Heart right ventricle (tissue), 16 donors: Measurements from ENCODE around the gene CUBN. TPM values are rescaled to one million over a fixed set of nuclear protein-coding genes. Genes with fewer than 3 reads are reported as not detected.

Source experiments
- ATAC-seq, 8 donors: fragments of 200-7000 bp; cut with Tn5 transposase; one replicate each; pipeline ENCODE4 v1.9.1; 2020; ENCODE audit warnings: mild to moderate bottlenecking in 8 of 8, moderate library complexity in 8 of 8, moderate number of reproducible peaks in 1 of 8
- DNase-seq, 2 donors: peaks; one replicate each; pipeline ENCODE4 v3.0.0-alpha.2; 2020
- H3K27ac ChIP-seq, 10 donors: fragments of 200-600 bp; sonication (generic) in 2 of 10; one replicate each; pipeline versions ENCODE4 v1.5.0 to v1.8.0; 2020 to 2022; ENCODE audit warnings: mild to moderate bottlenecking in 3 of 10
- H3K27me3 ChIP-seq, 7 donors: fragments of 200-600 bp; one replicate each; pipeline ENCODE4 v1.8.0; 2021 to 2022; ENCODE audit warnings: mild to moderate bottlenecking in 2 of 7
- H3K36me3 ChIP-seq, 9 donors: fragments of 200-600 bp; sonication (generic) in 1 of 9; one replicate each; pipeline versions ENCODE4 v1.5.0 to v1.8.0; 2020 to 2022; ENCODE audit warnings: mild to moderate bottlenecking in 2 of 9
- H3K4me1 ChIP-seq, 9 donors: fragments of 200-600 bp; sonication (generic) in 1 of 9; one replicate each; pipeline versions ENCODE4 v1.5.0 to v1.8.0; 2020 to 2022; ENCODE audit warnings: mild to moderate bottlenecking in 4 of 9
- H3K4me3 ChIP-seq, 10 donors: fragments of 200-600 bp; sonication (generic) in 2 of 10; one replicate each; pipeline versions ENCODE4 v1.5.0 to v1.8.0; 2020 to 2022; ENCODE audit warnings: mild to moderate bottlenecking in 7 of 10, moderate library complexity in 2 of 10
- H3K9me3 ChIP-seq, 11 donors: fragments of 200-600 bp in 10 of 11; sonication (generic) in 2 of 11; one replicate each; pipeline versions ENCODE4 v1.5.0 to v1.8.0; 2013 to 2022; ENCODE audit warnings: mild to moderate bottlenecking in 2 of 11, control low read depth in 1 of 11, moderate library complexity in 1 of 11
- WGBS, 2 donors: extraction: QIAGEN DNeasy Blood & Tissue Kit; methylation state at CpG; one replicate each; pipeline ENCODE4 v1.1.7; 2013; ENCODE audit warnings: inconsistent platforms in 1 of 2; 5-methylcytosine and 5-hydroxymethylcytosine counted together
- intact Hi-C, 10 donors: fragments of 100-400 bp; cut with DNase I; formaldehyde crosslinking; loops; one replicate each; pipeline versions ENCODE4 v1.11.1 to v1.14.2; 2022
- polyA plus RNA-seq, 2 donors: library from polyadenylated mRNA; stranded (reverse); fragments of 200-250 nt; gene quantifications; one replicate each; pipeline ENCODE4 v1.2.3, GENCODE V29; 2013
- total RNA-seq, 10 donors: library from RNA; stranded (reverse); fragmentation: NEBNext Ultra II Directional in 3 of 10; extraction: Animal tissue kit (Norgen Biotek cat#: 25700) in 3 of 10; gene quantifications; one replicate each; pipeline versions ENCODE4 v1.2.1 to v1.2.4, GENCODE V29; 2021 to 2023
- TF ChIP-seq, protein P1 (sequence below), 9 donors: fragments of 200-600 bp; sonication (generic) in 2 of 9; IDR thresholded peaks; one replicate each; pipeline versions ENCODE4 v1.5.0 to v1.8.0; 2021 to 2022; ENCODE audit warnings: antibody characterized with exemption in 9 of 9, mild to moderate bottlenecking in 5 of 9, moderate library complexity in 1 of 9
- donor health status: Arrhythmogenic right ventricular cardiomyopathy.
- donor health status: ischemic (EF 13 %, LVEDD 7.1; RV severe dilation, severe dysfunction).
- donor health status: healthy with polysubstance abuse.
- donor health status: DM: no; HTN: yes; CAD: no.
- donor health status: DM: no; HTN: no; CAD: no.
- donor health status: ischemic (EF 25% LVEDD 6.9; RV normal size, moderate dysfunction).
- donor health status: ischemic (EF 25% LVEDD 5.7; RV mildly dilated, moderate dysfunction).
- donor health status: healthy.
- donor health status: DM: yes; HTN: yes; CAD: no.
- donor health status: Ischemic cardiomyopathy.
- donor health status: ischemic (EF 35%, LVEDD 5.7; RV mildly dilated, moderate dysfunction).
- donor health status: nonischemic (EF 11% LVEDD 7.7; RV severe dilation, severe dysfunction).
- donor health status: DM: yes; HTN: yes; CAD: no.
- donor health status: PGD.
- donor health status: ischemic (EF 29% LVEDD 5.4; RV normal size, mild dysfunction).
- donor health status: nonischemic (EF 23%, LVEDD 6.1; RV moderate dilation, normal function).

Gene CUBN
- total and polyA plus RNA-seq, 12 donors = 0.13 to 1.2 (median 0.42) TPM

- Histone ChIP-seq H3K36me3 (no peaks in the 10 kb centered on the region), H3K4me3 (no peak overlapping the region), H3K9me3 (peaks cover 0 to 14% (median 0%) of the 10 kb centered on the region in 11 donors), H3K27me3 (no peaks in the 10 kb centered on the region), H3K27ac (no peak overlapping the region), H3K4me1 (no peaks in the 10 kb centered on the region)
- DNase-seq (no peak), ATAC-seq (no peak)
- 87 to 89% methylated on average over 3 of the region's 3 CpGs for WGBS, 2 donors
- intact Hi-C loops = no loop called here
- TF ChIP-seq, protein P1, sequence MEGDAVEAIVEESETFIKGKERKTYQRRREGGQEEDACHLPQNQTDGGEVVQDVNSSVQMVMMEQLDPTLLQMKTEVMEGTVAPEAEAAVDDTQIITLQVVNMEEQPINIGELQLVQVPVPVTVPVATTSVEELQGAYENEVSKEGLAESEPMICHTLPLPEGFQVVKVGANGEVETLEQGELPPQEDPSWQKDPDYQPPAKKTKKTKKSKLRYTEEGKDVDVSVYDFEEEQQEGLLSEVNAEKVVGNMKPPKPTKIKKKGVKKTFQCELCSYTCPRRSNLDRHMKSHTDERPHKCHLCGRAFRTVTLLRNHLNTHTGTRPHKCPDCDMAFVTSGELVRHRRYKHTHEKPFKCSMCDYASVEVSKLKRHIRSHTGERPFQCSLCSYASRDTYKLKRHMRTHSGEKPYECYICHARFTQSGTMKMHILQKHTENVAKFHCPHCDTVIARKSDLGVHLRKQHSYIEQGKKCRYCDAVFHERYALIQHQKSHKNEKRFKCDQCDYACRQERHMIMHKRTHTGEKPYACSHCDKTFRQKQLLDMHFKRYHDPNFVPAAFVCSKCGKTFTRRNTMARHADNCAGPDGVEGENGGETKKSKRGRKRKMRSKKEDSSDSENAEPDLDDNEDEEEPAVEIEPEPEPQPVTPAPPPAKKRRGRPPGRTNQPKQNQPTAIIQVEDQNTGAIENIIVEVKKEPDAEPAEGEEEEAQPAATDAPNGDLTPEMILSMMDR (IDR thresholded peaks at IDR 0.05) = no peak
These were observed 81.7 kb downstream of the CUBN start for GRCh38 chr10:17047908-17048307.

GRCh38 chr10:17046989-17047388, 82.6 kb downstream of the CUBN start:
- no peak overlapping the region for H3K4me3 ChIP-seq
- no peaks in the 10 kb centered on the region for H3K4me1 ChIP-seq
- TF ChIP-seq, protein P1 (IDR thresholded peaks at IDR 0.05) = no peak
- 82 to 91% methylated on average over 1 of the region's 1 CpG for WGBS, 2 donors
- H3K27ac ChIP-seq = no peak overlapping the region
- intact Hi-C loops = no loop called here
- H3K9me3 ChIP-seq = peaks cover 0 to 9% (median 0%) of the 10 kb centered on the region in 11 donors
- no peak for DNase-seq
- ATAC-seq = no peak
- H3K36me3 ChIP-seq = no peaks in the 10 kb centered on the region
- no peaks in the 10 kb centered on the region for H3K27me3 ChIP-seq

- 82 to 87% methylated on average over 8 of the region's 8 CpGs for WGBS, 2 donors
- no peaks in the 10 kb centered on the region for H3K9me3 ChIP-seq
- DNase-seq (no peak), ATAC-seq (no peak)
- TF ChIP-seq, protein P1 (IDR thresholded peaks at IDR 0.05) = no peak
- H3K27me3 ChIP-seq = no peaks in the 10 kb centered on the region
- intact Hi-C loops = no loop called here
- no peaks in the 10 kb centered on the region for H3K36me3 ChIP-seq
- H3K27ac ChIP-seq = no peak overlapping the region
- H3K4me1 ChIP-seq = no peaks in the 10 kb centered on the region
- no peak overlapping the region for H3K4me3 ChIP-seq
These were observed 86.0 kb downstream of the CUBN start for GRCh38 chr10:17043586-17043985.

DNA sequence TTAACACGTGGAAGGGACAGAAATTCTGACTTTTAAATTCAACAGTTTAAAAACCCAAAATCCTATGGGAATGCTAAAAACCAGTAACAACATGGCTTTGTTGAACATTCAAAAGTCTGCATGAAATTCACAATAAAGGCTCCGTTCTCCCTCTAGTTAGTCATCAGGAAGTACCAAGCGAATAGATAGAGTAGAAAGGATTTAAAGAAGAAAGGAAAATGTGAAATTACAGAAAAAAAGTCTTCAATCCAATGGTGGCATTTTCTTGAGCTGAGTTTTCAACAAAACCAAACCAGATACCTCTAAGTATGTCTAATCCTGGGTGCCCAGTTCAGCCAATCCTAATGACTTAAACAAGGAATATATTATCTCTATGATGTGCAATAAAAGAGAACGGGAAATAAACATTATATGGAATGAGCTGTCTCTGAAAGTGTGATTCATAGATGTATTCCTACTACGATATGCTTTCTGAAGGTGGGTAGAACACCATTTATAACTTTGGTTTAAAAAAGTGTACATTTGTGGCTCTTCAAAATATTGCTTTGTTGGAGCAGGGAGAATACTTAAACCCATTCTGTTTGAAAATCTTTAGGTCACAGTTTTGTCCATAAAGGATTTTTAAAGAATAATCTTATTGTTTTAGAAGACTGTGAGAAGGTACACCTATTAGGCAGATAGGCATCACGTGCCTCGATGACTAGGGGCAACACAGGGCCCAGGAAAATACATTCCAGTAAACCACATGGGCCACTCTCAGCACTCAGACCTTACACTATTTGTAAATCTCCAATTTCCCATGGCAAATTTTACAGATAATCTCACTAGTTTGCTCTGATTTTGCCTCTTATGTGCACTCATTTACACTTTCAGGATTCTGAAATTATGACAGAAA, 87.7 kb downstream of the CUBN start:
- intact Hi-C loops = no loop called here
- WGBS, 2 donors = 84 to 88% methylated on average over 7 of the region's 7 CpGs
- Histone ChIP-seq H3K27me3 (no peaks in the 10 kb centered on the region), H3K4me3 (no peak overlapping the region), H3K4me1 (peaks cover 0 to 5% (median 0%) of the 10 kb centered on the region in 9 donors), H3K9me3 (no peaks in the 10 kb centered on the region), H3K36me3 (no peaks in the 10 kb centered on the region), H3K27ac (no peak overlapping the region)
- TF ChIP-seq, protein P1 (IDR thresholded peaks at IDR 0.05) = no peak
- ATAC-seq = no peak
- DNase-seq = no peak
